Measurements from ENCODE around the gene AK8.

Gene AK8

GRCh38 chr9:132710333-132710732 is 167.8 kb downstream of the AK8 start:
- DNase-seq (ENCODE audit: low read depth, low spot score): no peak
- no peak for TF ChIP-seq CTCF (IDR thresholded peaks at IDR 0.05; ENCODE audit: low read depth, low read length)
- in situ Hi-C loops (cut with HindIII; ENCODE audit: low sequenced_read_pairs): no loop called here
- H3K4me3 ChIP-seq (ENCODE audit: low read depth, low read length): no peak overlapping the region

- in situ Hi-C loops (cut with HindIII; ENCODE audit: low sequenced_read_pairs): no loop called here
- no peak for DNase-seq (ENCODE audit: low read depth, low spot score)
- no peak for TF ChIP-seq CTCF (IDR thresholded peaks at IDR 0.05; ENCODE audit: low read depth, low read length)
- H3K4me3 ChIP-seq (ENCODE audit: low read depth, low read length): no peak overlapping the region
These were observed 169.2 kb downstream of the AK8 start for GRCh38 chr9:132708769-132709430.

GRCh38 chr9:132708239-132708638 is 169.8 kb downstream of the AK8 start:
- TF ChIP-seq CTCF (IDR thresholded peaks at IDR 0.05; ENCODE audit: low read depth, low read length): no peak
- no peak overlapping the region for H3K4me3 ChIP-seq (ENCODE audit: low read depth, low read length)
- no peak for DNase-seq (ENCODE audit: low read depth, low spot score)
- in situ Hi-C loops (cut with HindIII; ENCODE audit: low sequenced_read_pairs): no loop called here

GRCh38 chr9:132703336-132703735 is 174.7 kb downstream of the AK8 start:
- no peak overlapping the region for H3K4me3 ChIP-seq (ENCODE audit: low read depth, low read length)
- in situ Hi-C loops (cut with HindIII; ENCODE audit: low sequenced_read_pairs): no loop called here
- no peak for DNase-seq (ENCODE audit: low read depth, low spot score)
- no peak for TF ChIP-seq CTCF (IDR thresholded peaks at IDR 0.05; ENCODE audit: low read depth, low read length)

GRCh38 chr9:132702254-132702653 is 175.8 kb downstream of the AK8 start:
- DNase-seq (ENCODE audit: low read depth, low spot score): no peak
- no peak overlapping the region for H3K4me3 ChIP-seq (ENCODE audit: low read depth, low read length)
- TF ChIP-seq CTCF (IDR thresholded peaks at IDR 0.05; ENCODE audit: low read depth, low read length): no peak
- in situ Hi-C loops (cut with HindIII; ENCODE audit: low sequenced_read_pairs): no loop called here

- H3K4me3 ChIP-seq (ENCODE audit: low read depth, low read length): no peak overlapping the region
- no peak for DNase-seq (ENCODE audit: low read depth, low spot score)
- no peak for TF ChIP-seq CTCF (IDR thresholded peaks at IDR 0.05; ENCODE audit: low read depth, low read length)
- in situ Hi-C loops (cut with HindIII; ENCODE audit: low sequenced_read_pairs): no loop called here
These were observed 178.1 kb downstream of the AK8 start for GRCh38 chr9:132699956-132700355.

All from astrocyte of the spinal cord (primary cell).